ENCODE measurements around the gene SLC25A26.

SLC25A26 gene

GRCh38 chr3:66241466-66241865, 20.7 kb downstream of the SLC25A26 start:
- Mint-ChIP-seq H3K9me3 (peaks cover 24% of the 10 kb centered on the region), H3K27ac (no peak overlapping the region), H3K4me3 (no peak overlapping the region), H3K4me1 (peaks cover 23% of the 10 kb centered on the region), H3K36me3 (ENCODE audit: low read depth) (peaks cover 62% of the 10 kb centered on the region), H3K27me3 (no peaks in the 10 kb centered on the region)
- DNase-seq: no peak
- ATAC-seq: no peak

GRCh38 chr3:66242788-66243464, 22.1 kb downstream of the SLC25A26 start:
- H3K9me3 Mint-ChIP-seq: peaks cover 15% of the 10 kb centered on the region
- H3K4me1 Mint-ChIP-seq: peaks cover 19% of the 10 kb centered on the region
- no peak overlapping the region for H3K27ac Mint-ChIP-seq
- no peak for DNase-seq
- H3K4me3 Mint-ChIP-seq: no peak overlapping the region
- H3K27me3 Mint-ChIP-seq: no peaks in the 10 kb centered on the region
- peaks cover 49% of the 10 kb centered on the region for H3K36me3 Mint-ChIP-seq (ENCODE audit: low read depth)
- ATAC-seq: no peak

GRCh38 chr3:66248641-66249040, 27.8 kb downstream of the SLC25A26 start:
- peaks cover 17% of the 10 kb centered on the region for H3K36me3 Mint-ChIP-seq (ENCODE audit: low read depth)
- ATAC-seq (no peak), DNase-seq (no peak)
- H3K4me3 Mint-ChIP-seq: no peak overlapping the region
- H3K27ac Mint-ChIP-seq: no peak overlapping the region
- H3K27me3 Mint-ChIP-seq: no peaks in the 10 kb centered on the region
- H3K9me3 Mint-ChIP-seq: no peaks in the 10 kb centered on the region
- H3K4me1 Mint-ChIP-seq: no peaks in the 10 kb centered on the region

GRCh38 chr3:66253790-66254620, 33.2 kb downstream of the SLC25A26 start:
- DNase-seq (no peak), ATAC-seq (no peak)
- peaks cover 12% of the 10 kb centered on the region for H3K36me3 Mint-ChIP-seq (ENCODE audit: low read depth)
- no peaks in the 10 kb centered on the region for H3K27me3 Mint-ChIP-seq
- H3K4me1 Mint-ChIP-seq: peaks cover 14% of the 10 kb centered on the region
- no peak overlapping the region for H3K27ac Mint-ChIP-seq
- no peaks in the 10 kb centered on the region for H3K9me3 Mint-ChIP-seq
- no peak overlapping the region for H3K4me3 Mint-ChIP-seq

GRCh38 chr3:66255865-66256264, 35.1 kb downstream of the SLC25A26 start:
- Mint-ChIP-seq H3K27ac (no peak overlapping the region), H3K4me3 (no peak overlapping the region), H3K9me3 (no peaks in the 10 kb centered on the region), H3K36me3 (ENCODE audit: low read depth) (peaks cover 8% of the 10 kb centered on the region), H3K4me1 (peaks cover 14% of the 10 kb centered on the region), H3K27me3 (no peaks in the 10 kb centered on the region)
- no peak for DNase-seq
- no peak for ATAC-seq

- Mint-ChIP-seq H3K27ac (no peak overlapping the region), H3K36me3 (ENCODE audit: low read depth) (peaks cover 12% of the 10 kb centered on the region), H3K9me3 (no peaks in the 10 kb centered on the region), H3K4me1 (peaks cover 16% of the 10 kb centered on the region), H3K4me3 (no peak overlapping the region), H3K27me3 (no peaks in the 10 kb centered on the region)
- DNase-seq (no peak), ATAC-seq (no peak)
These were observed 36.0 kb downstream of the SLC25A26 start for GRCh38 chr3:66256806-66257205.

GRCh38 chr3:66259566-66260255, 38.9 kb downstream of the SLC25A26 start:
- no peaks in the 10 kb centered on the region for H3K9me3 Mint-ChIP-seq
- H3K4me3 Mint-ChIP-seq: no peak overlapping the region
- H3K4me1 Mint-ChIP-seq: peaks cover 16% of the 10 kb centered on the region
- DNase-seq (no peak), ATAC-seq (no peak)
- peak overlapping the region; percentile 45 for H3K27ac Mint-ChIP-seq
- peaks cover 16% of the 10 kb centered on the region for H3K36me3 Mint-ChIP-seq (ENCODE audit: low read depth)
- H3K27me3 Mint-ChIP-seq: no peaks in the 10 kb centered on the region

GRCh38 chr3:66260431-66260830, 39.6 kb downstream of the SLC25A26 start:
- H3K27ac Mint-ChIP-seq: no peak overlapping the region
- peaks cover 16% of the 10 kb centered on the region for H3K36me3 Mint-ChIP-seq (ENCODE audit: low read depth)
- H3K4me1 Mint-ChIP-seq: peaks cover 13% of the 10 kb centered on the region
- H3K4me3 Mint-ChIP-seq: no peak overlapping the region
- H3K9me3 Mint-ChIP-seq: no peaks in the 10 kb centered on the region
- DNase-seq (no peak), ATAC-seq (no peak)
- H3K27me3 Mint-ChIP-seq: no peaks in the 10 kb centered on the region

GRCh38 chr3:66261355-66261754, 40.6 kb downstream of the SLC25A26 start:
- Mint-ChIP-seq H3K27ac (peak overlapping the region; percentile 4), H3K27me3 (no peaks in the 10 kb centered on the region), H3K9me3 (no peaks in the 10 kb centered on the region), H3K36me3 (ENCODE audit: low read depth) (peaks cover 16% of the 10 kb centered on the region), H3K4me1 (peaks cover 10% of the 10 kb centered on the region), H3K4me3 (no peak overlapping the region)
- DNase-seq: no peak
- ATAC-seq: no peak

- ATAC-seq (no peak), DNase-seq (no peak)
- no peaks in the 10 kb centered on the region for H3K27me3 Mint-ChIP-seq
- no peaks in the 10 kb centered on the region for H3K9me3 Mint-ChIP-seq
- no peak overlapping the region for H3K27ac Mint-ChIP-seq
- H3K4me3 Mint-ChIP-seq: no peak overlapping the region
- peaks cover 8% of the 10 kb centered on the region for H3K4me1 Mint-ChIP-seq
- peaks cover 24% of the 10 kb centered on the region for H3K36me3 Mint-ChIP-seq (ENCODE audit: low read depth)
These were observed 44.8 kb downstream of the SLC25A26 start for GRCh38 chr3:66265649-66266048.

GRCh38 chr3:66266551-66266950, 45.8 kb downstream of the SLC25A26 start:
- Mint-ChIP-seq H3K4me3 (no peak overlapping the region), H3K27me3 (no peaks in the 10 kb centered on the region), H3K9me3 (no peaks in the 10 kb centered on the region), H3K4me1 (peaks cover 7% of the 10 kb centered on the region), H3K36me3 (ENCODE audit: low read depth) (peaks cover 29% of the 10 kb centered on the region), H3K27ac (no peak overlapping the region)
- no peak for ATAC-seq
- DNase-seq: no peak

GRCh38 chr3:66267031-66267430, 46.2 kb downstream of the SLC25A26 start:
- peaks cover 7% of the 10 kb centered on the region for H3K4me1 Mint-ChIP-seq
- DNase-seq (no peak), ATAC-seq (no peak)
- H3K36me3 Mint-ChIP-seq (ENCODE audit: low read depth): peaks cover 29% of the 10 kb centered on the region
- H3K27me3 Mint-ChIP-seq: no peaks in the 10 kb centered on the region
- no peak overlapping the region for H3K27ac Mint-ChIP-seq
- H3K4me3 Mint-ChIP-seq: no peak overlapping the region
- H3K9me3 Mint-ChIP-seq: no peaks in the 10 kb centered on the region

- H3K36me3 Mint-ChIP-seq (ENCODE audit: low read depth): peaks cover 34% of the 10 kb centered on the region
- no peaks in the 10 kb centered on the region for H3K9me3 Mint-ChIP-seq
- H3K27ac Mint-ChIP-seq: no peak overlapping the region
- H3K27me3 Mint-ChIP-seq: no peaks in the 10 kb centered on the region
- DNase-seq: no peak
- H3K4me3 Mint-ChIP-seq: no peak overlapping the region
- peaks cover 7% of the 10 kb centered on the region for H3K4me1 Mint-ChIP-seq
- ATAC-seq: no peak
These were observed 47.1 kb downstream of the SLC25A26 start for GRCh38 chr3:66267906-66268305.

GRCh38 chr3:66268864-66269263, 48.1 kb downstream of the SLC25A26 start:
- Mint-ChIP-seq H3K4me1 (peaks cover 7% of the 10 kb centered on the region), H3K27ac (no peak overlapping the region)

GRCh38 chr3:66269411-66269810, 48.6 kb downstream of the SLC25A26 start:
- Mint-ChIP-seq H3K4me1 (peaks cover 7% of the 10 kb centered on the region), H3K36me3 (ENCODE audit: low read depth) (peaks cover 34% of the 10 kb centered on the region), H3K9me3 (no peaks in the 10 kb centered on the region), H3K4me3 (no peak overlapping the region), H3K27me3 (no peaks in the 10 kb centered on the region), H3K27ac (no peak overlapping the region)
- DNase-seq (no peak), ATAC-seq (no peak)

More at GRCh38 chr3:66268864-66269263, 48.1 kb downstream of the SLC25A26 start:
- no peak for ATAC-seq
- no peak for DNase-seq
- no peak overlapping the region for H3K4me3 Mint-ChIP-seq
- peaks cover 33% of the 10 kb centered on the region for H3K36me3 Mint-ChIP-seq (ENCODE audit: low read depth)
- H3K27me3 Mint-ChIP-seq: no peaks in the 10 kb centered on the region
- H3K9me3 Mint-ChIP-seq: no peaks in the 10 kb centered on the region

Data from activated naive CD8-positive, alpha-beta T cell treated with anti-CD3 and anti-CD28 coated beads, Interleukin-2, amount 50 U/mL, for 24 hours (primary cell).